IMR-90 (cell line): ENCODE data around the gene CIROP. TPM values are rescaled to one million over a fixed set of nuclear protein-coding genes. Genes with fewer than 3 reads are reported as not detected.

ENCODE experiments used
- MAFK ChIP-seq: IDR thresholded peaks from 2 replicates; pipeline ENCODE4 v1.6.1; 2012; ENCODE audit warnings: low read depth, low read length, improper control_type of control experiment
- MXI1 ChIP-seq: IDR thresholded peaks from 2 replicates; pipeline ENCODE4 v1.6.1; 2012; ENCODE audit warnings: low read depth, mild to moderate bottlenecking, low read length, moderate library complexity, borderline replicate concordance
- polyA plus RNA-seq, 3 experiments: library from polyadenylated mRNA; depleted of rRNA; stranded (reverse); fragments of >200 nt; gene quantifications; 2 replicates each; pipeline ENCODE4 v1.2.3, GENCODE V29; 2012; ENCODE audit warnings: low replicate concordance in 1 of 3
- total RNA-seq: library from RNA; depleted of rRNA; stranded (reverse); fragments of >200 nt; gene quantifications from 2 replicates; pipeline ENCODE4 v1.2.3, GENCODE V29; 2012

Gene CIROP
- total and polyA plus RNA-seq, 2 of the 4 experiments (the other 2 are of a cell fraction): 0.31 to 0.36 TPM

GRCh38 chr14:23057757-23058653 is 46.8 kb downstream of the CIROP start (continued):
- TF ChIP-seq MAFK (no peak), MXI1 (peak; percentile 11; the same call in 1 of the 2 replicates)
